ENCODE results near the gene LRRC63.
"Not testable (repeated sequence)": the region's sequence is repeated elsewhere in the genome, so short reads cannot be mapped to it uniquely, and the experiment has no call there.

Gene LRRC63, protein sequence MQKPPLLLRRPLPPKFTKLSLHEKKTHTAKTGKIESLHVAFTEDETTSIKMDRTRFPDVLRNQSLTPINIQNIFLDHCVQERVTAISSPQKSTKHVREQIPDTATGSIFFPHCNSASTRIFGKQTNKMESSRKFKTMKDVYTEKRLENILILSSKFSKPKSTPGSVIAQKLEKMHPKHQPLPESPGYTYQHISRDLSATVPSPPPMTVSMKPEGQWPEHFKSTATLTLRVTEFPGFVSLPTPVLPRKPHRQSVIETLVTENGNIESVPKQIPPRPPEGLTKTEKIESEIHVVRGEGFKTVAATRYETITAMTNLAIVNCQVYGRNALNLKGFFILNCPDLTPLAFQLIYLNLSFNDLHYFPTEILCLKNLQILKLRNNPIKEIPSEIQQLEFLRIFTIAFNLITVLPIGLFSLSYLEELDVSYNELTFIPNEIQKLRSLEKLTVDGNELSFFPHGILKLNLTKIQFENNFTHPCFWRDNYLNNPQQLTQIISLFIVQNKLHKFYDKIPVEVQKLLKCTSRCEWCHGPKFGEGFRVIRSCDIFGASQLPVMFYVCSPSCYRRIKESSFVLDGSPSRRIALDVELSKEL

DNA sequence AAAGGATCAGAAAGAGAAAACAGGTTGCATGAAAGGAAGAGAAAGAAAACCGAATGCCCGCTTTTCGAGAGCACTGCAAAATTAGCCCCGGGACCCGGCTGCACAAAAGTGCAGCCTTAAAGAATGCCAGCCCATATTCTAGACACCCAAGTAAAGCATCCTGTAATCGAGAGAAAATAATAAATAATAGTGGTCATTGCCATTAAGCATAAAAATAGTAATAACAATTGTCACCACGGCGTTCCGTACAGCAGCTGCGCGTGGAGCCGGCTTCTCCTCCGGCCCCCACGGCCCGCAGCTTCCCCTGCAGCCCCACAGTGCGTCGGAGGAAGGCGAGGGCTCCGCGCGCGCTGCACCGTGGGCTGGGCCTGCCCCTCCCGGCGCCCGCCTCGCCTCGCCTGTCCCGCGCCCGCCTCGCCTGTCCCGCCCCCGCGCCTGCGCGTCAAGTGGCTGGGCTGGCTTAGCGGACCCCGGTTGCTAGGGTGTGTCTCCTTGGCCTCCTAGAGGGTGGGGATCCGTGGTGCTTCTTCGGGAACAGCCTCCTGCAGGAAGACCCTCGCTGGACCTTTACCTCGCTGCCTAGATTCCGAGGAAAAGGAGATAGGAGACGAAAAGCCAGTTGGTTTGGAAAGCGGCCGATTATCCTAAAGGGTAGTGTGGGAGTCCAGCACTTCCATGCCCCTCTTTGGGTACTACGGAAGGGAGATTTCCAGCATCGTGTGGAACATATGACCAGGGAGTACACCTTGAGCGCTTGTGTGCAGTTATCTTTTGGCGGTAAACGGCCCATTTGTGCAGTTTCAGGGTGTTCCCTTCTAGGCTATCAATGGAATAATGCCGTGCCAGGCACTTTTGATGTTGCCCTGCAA, at the start of gene LRRC63:
Gene LRRC63, plus strand, starts transcription at position 446 of the 869 bp plus-strand sequence. CDS start 1,107 bp downstream, outside the sequence.
- DNase-seq: peak; percentile 75

DNA sequence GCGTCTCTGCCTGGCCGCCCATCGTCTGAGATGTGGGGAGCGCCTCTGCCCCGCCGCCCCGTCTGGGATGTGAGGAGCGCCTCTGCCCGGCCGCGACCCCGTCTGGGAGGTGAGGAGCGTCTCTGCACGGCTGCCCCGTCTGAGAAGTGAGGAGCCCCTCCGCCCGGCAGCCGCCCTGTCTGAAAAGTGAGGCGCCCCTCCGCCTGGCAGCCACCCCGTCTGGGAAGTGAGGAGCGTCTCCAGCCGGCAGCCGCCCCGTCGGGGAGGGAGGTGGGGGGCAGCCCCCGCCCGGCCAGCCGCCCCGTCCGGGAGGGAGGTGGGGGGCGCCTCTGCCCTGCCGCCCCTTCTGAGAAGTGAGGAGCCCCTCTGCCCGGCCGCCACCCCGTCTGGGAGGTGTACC, 49.0 kb upstream of the LRRC63 start:
- DNase-seq: not testable (repeated sequence)

DNA sequence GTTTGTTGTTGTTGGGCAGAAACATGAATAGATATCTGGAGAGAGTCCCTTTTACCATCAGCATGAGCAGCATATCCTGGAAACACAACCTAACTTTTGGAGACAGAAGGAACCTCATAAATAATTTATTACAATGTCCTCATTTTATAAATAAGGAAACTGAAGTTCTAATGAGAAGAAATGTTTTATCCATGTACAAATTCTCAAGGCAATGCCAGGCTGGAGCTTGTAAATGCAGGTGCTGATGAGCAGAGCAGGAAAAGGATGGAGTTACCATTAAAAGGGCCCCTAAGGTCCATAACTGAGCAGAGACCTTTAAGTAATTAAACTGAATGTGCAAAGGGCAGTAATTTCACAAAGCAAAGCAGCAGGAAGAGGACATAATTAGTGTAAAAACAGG, 47.1 kb upstream of the LRRC63 start:
- DNase-seq: no peak

DNA sequence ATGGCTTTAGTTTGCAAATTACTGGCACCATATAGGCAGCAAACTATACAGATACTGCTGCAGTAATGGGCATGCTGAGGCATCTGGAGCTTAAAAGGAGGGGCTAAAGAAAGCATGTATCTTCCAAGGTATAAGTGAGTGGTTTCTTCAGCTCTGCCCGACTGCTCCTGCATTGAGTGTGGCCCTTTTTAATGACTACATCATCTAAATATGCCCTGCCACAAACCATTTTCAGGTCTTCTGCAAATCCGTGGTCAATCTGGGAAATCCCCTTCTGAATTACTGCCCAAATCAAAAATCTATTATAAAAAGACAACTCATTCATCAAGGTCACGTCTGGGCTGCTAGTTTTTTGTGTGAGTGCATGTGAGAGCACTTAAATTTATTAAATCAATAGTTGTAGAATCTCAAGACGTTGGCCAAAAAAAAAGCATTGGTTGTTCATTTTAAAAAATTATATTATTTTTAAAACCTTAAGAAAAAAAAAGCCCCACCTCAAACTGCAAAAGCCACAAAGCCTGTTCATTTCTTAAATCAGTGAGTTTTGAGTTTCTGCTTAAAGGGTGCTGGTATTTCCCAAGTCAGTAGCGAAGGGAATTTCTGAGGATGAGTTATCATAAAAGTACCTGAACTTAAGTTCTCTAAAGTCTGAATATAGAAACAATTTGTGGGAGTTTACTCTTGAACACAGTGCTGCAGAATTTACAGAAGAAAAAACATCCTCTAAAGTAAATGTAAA, 46.1 kb upstream of the LRRC63 start:
- no peak for DNase-seq

DNA sequence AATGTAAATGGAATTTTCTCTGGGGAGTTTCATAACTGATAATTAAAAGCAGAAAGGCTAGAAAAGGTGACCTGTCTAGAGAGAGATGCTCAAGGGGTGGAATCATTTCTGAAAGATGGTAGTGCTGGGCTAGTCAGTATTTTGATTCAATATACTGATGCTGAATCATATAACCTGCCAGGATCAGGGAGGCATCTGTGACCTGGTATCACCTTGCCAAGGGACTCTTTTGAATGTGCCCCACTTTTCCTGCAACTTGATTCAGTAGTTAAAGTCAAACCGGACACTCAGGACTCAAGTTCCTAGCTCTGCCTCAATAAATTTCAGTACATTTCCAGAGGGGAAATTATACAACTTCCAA, 45.5 kb upstream of the LRRC63 start:
- DNase-seq: no peak

DNA sequence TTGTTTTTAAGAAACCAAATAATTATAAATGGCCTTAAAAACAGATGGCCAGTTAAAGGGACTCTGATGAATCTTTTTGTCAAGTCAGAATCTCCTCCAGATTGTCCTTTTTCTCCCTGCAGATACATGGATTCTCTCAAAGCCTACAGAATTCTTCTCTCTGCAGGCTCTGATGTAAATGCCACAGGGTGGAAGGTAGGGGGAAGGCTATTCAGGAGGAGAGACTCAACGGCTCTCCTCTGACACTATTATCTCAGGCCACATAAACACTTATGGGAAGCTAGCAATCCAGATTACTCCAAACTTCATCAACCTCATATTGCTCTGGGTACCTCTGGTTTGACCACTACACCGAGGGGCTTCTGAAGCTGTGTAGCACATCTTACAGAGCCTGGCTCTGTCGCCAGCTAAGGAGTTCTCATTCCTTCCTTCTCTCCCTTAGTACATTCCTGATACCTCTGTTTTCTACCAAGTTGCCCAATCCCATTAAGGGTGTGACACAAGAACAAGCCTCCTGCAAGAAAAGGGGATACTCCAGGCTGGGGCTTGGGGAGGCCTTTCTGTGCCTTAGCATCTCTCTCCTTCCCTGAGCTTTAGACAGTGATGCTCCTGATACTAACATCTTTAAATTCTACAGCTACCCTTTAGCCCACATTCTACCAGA, 44.6 kb upstream of the LRRC63 start:
- no peak for DNase-seq

DNA sequence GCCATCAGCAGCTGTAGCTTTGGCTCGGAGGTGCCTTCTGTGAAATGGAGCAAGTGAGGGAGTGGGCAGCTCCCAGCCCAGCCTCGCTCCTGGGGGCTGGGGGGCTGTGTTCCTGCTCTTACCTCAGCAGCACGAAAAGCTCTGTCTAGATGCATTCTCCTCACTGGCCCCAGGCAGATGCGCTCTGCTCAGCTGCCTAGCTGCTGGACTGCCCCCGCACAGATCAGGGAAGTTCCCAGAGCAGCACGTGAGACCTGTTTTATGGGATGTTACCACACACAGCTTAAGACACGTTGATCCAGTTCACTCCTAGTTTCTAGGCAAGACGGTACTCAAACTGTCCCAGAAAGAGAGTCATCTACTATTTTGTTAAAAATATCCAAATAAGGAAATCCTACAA, 43.4 kb upstream of the LRRC63 start:
- DNase-seq: no peak

DNA sequence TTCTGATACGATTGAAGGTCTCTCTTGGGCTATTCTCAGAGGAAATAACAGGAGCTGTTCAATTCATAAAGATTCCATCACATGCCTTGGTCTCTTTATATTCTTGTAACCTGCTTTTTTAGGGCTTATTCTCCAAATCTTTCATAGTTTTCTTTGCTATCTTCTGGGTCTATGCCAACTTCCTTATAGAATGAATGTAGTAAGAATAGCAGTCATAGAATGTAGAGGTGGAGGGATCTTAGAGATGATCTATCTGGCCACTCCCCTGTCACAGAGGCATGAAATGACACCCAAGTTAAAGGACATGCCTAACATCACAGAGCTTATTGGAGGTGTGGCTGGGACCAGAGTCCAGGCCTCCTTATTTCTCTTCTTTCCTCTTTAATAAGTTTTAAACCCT, 42.9 kb upstream of the LRRC63 start:
- DNase-seq: no peak

DNA sequence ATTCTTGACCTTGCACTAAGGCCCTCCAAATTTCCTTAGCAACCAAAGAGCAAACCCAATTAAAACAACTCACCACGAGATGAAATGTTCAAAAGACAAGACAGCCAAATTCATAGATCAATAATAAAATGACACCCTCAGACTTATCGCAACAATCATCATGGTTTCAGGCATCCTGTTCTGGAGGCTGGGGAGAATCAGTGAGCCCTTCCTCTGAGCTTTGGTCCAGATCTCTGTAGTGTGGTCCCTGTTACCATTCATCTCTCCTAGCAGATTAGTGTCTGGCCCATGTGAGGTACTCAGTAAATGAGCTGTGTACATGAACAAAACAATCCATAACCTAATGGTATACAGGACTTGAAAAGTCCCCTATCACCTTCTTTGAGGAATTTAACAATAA, 42.0 kb upstream of the LRRC63 start:
- no peak for DNase-seq

DNA sequence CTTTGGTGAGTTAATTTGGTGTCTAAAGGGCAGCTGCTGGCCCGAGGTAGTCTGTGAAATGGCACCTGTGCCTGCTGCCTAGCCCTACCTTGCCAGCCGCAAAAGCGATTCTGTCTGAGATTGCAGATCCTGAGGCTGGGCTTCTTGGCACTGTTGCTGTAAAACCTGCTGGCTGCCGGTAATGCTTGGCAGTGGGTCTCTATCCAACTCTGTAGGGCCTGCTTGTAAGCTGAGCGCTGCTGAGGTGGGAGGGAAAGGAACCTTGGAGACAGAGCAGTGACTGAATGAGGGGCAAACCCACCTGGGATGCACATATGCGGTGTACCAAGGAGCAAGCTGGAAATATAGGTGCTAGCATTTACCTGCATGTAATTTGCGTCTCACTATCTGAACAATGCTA, 41.5 kb upstream of the LRRC63 start:
- DNase-seq: no peak

DNA sequence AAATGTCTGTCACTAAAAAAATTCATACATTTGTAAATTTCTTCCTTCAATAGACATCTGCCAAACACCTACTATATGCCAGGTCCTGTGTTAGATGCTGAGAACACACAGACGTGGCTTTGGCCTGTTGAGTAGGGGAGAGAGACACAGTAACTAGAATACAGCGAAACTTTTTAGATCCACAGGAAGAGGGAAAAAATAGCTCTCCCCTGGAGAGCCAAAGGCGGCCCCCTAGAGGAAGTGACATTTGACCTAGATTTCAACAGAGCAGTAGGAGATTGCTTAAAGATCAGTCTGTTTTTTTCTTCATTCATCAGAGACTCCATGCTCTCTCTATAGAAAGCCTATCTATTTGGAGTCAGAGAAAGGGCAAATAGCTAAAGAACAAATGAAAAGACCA, 41.0 kb upstream of the LRRC63 start:
- peak; percentile 30 for DNase-seq

DNA sequence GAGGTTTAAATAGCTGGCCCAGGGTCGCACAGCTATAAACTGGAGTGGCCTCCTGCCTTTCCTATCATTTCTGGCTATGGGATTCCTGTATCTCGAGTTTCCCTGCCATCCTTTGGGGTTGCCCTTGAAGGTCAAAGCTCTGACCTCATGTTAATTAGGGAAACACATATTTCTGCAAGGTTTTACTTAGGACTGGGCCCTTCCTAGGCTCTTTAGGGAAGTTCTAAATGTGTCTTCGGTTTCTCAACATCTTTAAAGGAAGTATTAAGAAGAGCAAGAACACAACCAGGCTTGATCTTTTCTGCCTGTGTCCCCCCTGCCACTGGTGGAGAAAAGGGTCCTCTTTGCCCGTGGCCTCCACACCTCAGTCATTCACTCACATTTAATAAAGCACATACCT, 40.5 kb upstream of the LRRC63 start:
- DNase-seq: no peak

DNA sequence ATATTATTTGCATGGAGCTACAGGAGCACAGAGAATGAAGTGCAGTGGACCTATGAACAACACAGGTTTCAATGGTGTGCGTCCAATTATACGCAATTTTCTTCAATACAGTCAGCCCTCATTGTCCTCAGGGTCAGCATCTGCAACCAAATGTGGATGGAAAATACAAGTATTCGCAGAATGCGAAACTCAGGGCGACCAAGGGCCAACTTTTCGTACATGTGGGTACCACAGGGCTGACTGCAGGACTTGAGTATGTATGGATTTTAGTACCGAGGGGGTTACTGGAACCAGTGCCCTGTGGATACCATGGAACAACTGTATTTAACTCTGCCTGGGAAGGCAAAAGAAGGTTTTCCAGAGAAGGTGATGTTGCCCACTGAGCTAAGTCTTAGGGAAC, 40.0 kb upstream of the LRRC63 start:
- no peak for DNase-seq

DNA sequence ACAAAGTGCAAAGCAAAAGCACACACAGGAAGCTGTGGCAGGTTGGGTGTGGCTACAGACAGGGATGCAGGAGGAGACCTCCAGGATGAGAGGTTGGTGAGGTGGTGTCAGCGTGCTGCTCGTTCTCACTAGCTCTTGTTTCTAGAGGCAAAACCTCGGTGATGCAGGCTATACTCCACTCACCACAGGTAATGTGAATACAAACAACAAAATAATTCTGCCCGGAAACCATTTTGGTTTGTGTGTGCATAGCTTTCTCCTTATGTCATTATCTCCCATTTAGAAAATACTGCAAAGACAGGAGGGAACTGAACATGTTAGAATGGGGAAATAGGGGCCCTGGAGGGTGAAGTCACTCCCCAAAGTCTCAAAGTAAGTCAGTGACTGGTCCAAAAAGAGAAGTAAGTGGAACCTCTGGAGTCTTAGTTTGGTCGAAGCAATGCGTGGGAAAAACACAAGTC, 39.2 kb upstream of the LRRC63 start:
- DNase-seq: peak; percentile 56

DNA sequence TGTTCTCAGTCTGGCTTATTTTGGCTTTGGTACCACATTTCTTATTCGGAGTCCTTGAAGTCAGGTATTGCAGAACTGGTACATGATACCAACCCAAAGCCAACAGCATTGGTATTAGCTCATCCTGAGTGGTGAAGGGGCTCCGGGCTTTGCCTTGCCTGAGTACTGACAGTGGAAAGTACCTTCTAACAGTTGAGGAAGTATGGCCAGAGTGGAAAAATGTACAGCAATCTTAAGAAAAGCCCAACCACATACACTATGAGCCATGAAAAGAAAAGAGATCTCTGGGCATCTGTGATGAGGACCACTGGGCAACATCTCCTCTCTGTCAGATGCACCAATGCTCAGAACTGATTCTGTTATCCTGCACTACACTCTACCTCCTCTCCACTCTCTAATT, 38.1 kb upstream of the LRRC63 start:
- no peak for DNase-seq

DNA sequence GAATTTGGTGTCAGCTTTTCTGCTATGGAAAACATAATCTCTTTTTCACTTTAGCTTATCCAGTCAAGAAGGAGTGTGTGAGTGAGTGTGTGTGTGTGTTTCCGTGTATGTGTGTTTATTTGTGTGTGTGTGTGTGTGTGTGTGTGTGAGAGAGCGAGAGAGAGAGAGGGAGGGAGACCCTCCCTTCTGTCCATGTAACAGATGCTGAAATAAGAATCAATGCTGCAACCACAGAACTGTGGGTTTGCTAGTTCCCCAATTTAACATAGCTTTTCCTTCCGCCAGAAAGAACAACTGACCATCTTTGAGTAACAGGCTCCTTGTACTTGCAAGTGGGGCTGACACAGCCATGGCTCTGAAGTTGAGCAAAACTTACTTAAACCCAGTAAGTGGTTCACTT, 35.0 kb upstream of the LRRC63 start:
- no peak for DNase-seq

DNA sequence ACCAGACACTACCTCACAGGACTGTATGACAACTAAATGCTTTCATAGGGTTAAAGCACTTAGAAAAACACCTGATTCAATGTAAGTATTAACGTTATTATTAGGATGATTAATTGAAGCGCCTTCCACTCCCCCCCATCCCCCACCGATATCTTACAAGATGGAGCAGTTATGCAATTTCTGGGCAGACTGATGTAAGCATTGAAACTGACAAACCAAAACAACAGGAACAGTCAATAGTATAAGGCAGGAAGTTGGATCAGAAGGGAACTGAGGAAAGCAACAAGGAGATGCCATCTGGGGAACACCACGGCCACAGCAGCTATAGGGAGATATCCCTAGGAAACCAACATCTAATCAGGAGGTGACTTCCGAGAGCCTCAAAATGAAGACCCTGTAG, 33.6 kb upstream of the LRRC63 start:
- no peak for DNase-seq

DNA sequence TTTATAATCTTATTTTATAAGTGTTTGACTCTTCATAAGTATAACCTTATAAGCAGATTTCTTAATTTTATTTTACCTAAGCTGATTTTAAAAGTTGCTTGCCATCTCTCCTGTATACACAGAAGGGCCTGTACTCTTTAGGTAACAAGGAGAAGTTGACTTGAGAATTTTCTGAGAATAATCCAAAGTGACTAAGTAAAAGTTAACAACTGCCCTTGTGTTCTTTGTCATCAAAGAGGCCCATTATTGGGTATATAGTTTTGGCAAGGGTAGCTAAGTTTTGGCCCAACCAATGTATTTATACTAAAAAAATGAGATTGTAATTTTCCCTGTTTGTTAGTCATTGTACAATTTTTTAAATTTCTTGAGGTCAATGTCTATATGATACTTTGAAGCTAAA, 32.9 kb upstream of the LRRC63 start:
- no peak for DNase-seq

DNA sequence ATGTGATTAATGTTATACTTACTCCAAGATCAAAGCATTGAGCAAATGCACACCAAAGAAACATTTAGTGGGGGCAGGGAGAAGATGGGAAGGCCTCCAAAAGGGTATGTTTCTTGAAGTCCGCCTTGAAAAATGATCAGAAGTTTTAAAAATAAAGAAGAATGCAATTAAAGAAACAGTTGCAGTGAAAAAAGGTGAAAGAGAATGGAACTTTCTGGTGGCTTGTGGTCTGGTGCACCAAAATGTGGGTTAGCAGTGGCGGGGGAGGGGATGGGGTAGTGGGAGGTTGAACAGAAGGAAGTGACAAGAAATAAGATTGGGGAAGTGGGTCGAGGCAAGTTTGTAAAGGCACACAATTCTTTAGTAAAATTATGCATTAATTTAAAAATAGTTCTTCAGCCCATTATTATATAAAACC, 32.2 kb upstream of the LRRC63 start:
- peak; percentile 75 for DNase-seq

DNA sequence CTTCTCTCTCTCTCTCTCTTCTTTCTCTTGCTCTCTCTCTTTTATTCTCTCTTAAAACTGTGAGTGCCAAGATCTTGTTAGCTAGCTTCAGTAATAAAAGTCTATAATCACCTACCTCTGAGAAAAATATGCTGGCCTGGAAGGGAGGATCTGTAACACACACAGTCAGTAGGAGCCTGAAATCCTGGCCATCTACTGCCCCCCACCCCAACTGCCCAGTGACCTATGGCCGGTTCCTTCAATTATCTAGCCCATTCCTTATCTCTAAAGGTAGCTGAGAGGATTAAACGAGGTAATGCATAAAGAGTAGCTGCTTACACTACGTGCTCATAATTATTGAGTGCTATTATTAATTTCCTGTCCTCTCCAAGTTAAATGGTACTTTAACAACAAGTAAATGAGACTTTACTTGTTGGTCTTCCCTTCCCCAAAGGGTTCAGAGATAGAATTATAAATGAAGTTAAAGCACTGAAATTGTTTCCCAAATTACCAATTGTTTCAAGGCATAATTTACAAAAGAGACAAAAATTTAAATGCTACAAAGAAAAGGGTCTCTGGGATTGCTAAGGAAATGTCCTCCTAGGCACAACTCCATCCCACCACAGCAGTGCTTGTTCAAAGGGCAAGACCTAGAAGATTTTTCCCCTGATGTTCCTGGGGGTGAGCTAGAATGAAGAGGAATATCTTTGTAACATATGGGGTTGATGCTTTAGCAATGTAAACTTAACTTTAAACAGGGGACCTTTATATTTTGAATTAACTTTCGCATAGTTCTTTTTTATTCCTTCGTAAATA, 31.6 kb upstream of the LRRC63 start:
- no peak for DNase-seq

DNA sequence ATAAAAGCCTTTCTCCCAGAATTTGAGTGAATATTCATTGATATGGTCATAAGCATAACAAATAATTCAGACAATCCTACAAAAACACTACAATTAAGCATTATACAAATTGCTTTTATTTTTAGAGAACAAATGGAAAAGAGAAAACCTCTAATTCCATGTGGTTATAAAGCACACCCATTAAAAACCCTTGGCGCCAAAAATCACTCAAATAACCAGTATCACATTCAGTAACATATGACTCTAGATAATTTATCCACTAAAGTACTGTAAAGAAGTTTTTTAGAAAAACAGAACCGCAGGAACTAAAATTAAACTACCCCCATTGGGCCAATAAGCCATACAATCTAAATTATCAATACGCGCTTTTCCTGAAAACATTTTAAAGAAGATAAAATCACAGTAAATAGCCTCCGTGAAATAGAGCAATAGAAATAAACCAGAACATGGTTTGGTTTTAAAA, 30.3 kb upstream of the LRRC63 start:
- DNase-seq: no peak
